Measurements from ENCODE around the gene MRPL53. TPM values are rescaled to one million over a fixed set of nuclear protein-coding genes. Genes with fewer than 3 reads are reported as not detected.
A peak's percentile ranks its signal among the peaks of the same experiment; 100 is the strongest.
"Not testable (repeated sequence)": the region's sequence is repeated elsewhere in the genome, so short reads cannot be mapped to it uniquely, and the experiment has no call there.

Gene MRPL53
- total RNA-seq, 1 donor from 2014 or later: 48.9 TPM

- ATAC-seq (peak; percentile 40), DNase-seq (ENCODE audit: low spot score) (peak; percentile 73)
Measured at GRCh38 chr2:74502720-74503505, 30.4 kb upstream of the MRPL53 start.

GRCh38 chr2:74502147-74502719 lies 29.8 kb upstream of the MRPL53 start:
- ATAC-seq (peak; percentile 57), DNase-seq (ENCODE audit: low spot score) (peak; percentile 88)

GRCh38 chr2:74501335-74502071 lies 29.0 kb upstream of the MRPL53 start:
- DNase-seq (ENCODE audit: low spot score): no peak
- ATAC-seq: no peak

- DNase-seq (ENCODE audit: low spot score) (no peak), ATAC-seq (no peak)
Measured at GRCh38 chr2:74500578-74500946, 28.1 kb upstream of the MRPL53 start.

- DNase-seq (ENCODE audit: low spot score): no peak
- no peak for ATAC-seq
Measured at GRCh38 chr2:74499940-74500577, 27.6 kb upstream of the MRPL53 start.

GRCh38 chr2:74499267-74499939 lies 26.9 kb upstream of the MRPL53 start, which contains the start of gene LBX2:
LBX2 (minus strand) TSS chr2:74499603; CDS start chr2:74499537, 66 bp downstream.
- ATAC-seq (peak; percentile 30), DNase-seq (ENCODE audit: low spot score) (peak; percentile 62)

- ATAC-seq: peak; percentile 32
Measured at GRCh38 chr2:74498500-74499266, 26.2 kb upstream of the MRPL53 start.

GRCh38 chr2:74497777-74498499 lies 25.5 kb upstream of the MRPL53 start:
- peak; percentile 64 for DNase-seq (ENCODE audit: low spot score)
- ATAC-seq: peak; percentile 15

More at GRCh38 chr2:74498500-74499266, 26.2 kb upstream of the MRPL53 start:
- DNase-seq (ENCODE audit: low spot score): peak; percentile 74

GRCh38 chr2:74496997-74497776 lies 24.7 kb upstream of the MRPL53 start:
- ATAC-seq: peak; percentile 1
- DNase-seq (ENCODE audit: low spot score): no peak

- DNase-seq (ENCODE audit: low spot score) (no peak), ATAC-seq (no peak)
Measured at GRCh38 chr2:74495440-74495839, 23.0 kb upstream of the MRPL53 start.

GRCh38 chr2:74493546-74493945 lies 21.1 kb upstream of the MRPL53 start:
- ATAC-seq: no peak
- no peak for DNase-seq (ENCODE audit: low spot score)

GRCh38 chr2:74491648-74492544 lies 19.4 kb upstream of the MRPL53 start:
- ATAC-seq (peak; percentile 70), DNase-seq (ENCODE audit: low spot score) (peak; percentile 90)

GRCh38 chr2:74489906-74490305 lies 17.4 kb upstream of the MRPL53 start:
- ATAC-seq (no peak), DNase-seq (ENCODE audit: low spot score) (no peak)

- DNase-seq (ENCODE audit: low spot score): peak; percentile 86
- ATAC-seq: peak; percentile 61
Measured at GRCh38 chr2:74488643-74489481, 16.4 kb upstream of the MRPL53 start.

GRCh38 chr2:74486141-74486540 lies 13.7 kb upstream of the MRPL53 start:
- DNase-seq (ENCODE audit: low spot score): no peak
- peak; percentile 6 for ATAC-seq

GRCh38 chr2:74483675-74484164 lies 11.2 kb upstream of the MRPL53 start:
- ATAC-seq; DNase-seq (ENCODE audit: low spot score): not testable (repeated sequence)
